ENCODE measurements around the gene DISP3.

The DISP3 gene

DNA sequence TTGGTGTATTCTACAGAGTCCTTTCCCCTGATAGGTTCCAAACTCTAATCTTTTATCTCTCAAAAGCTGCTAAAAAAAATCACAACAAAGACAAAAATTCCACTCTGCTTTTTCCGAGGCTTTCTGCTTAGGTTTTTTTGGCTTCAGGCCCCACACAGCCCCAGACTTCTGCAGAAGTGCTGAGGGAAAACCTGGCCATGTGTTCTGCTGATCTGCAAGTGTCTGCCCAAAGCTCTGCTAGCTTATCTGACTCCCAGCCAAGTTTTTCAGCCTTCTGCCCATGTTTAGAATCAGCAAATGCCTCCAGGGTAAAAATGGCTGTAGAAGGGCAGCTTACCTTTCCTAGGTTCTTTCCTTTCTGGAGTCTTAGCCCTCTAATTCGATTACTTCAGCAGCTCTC, 28.4 kb downstream of the DISP3 start:
- DNase-seq (ENCODE audit: low read depth in 4 of 4, low spot score in 1 of 4), result no peak

DNA sequence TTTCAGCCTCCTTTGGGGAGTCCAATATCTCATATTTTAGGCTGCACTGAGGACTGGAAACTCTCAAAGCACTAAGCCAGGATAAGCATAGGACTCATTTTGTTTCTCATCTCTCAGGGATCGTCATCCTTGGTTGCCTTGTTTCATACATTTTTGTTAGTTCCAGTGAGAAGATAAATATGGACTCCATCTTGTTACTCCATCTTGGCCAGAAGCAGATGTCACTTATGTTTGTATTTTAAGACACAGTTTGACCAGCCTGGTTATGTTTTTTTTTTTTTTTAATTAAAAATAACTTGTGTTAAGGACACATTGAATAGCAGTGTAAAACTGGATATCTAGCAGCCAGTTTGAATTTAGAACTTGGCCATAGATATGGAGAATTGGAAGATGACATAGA, 34.7 kb downstream of the DISP3 start:
- no peak for DNase-seq (ENCODE audit: low read depth in 4 of 4, low spot score in 1 of 4)

DNA sequence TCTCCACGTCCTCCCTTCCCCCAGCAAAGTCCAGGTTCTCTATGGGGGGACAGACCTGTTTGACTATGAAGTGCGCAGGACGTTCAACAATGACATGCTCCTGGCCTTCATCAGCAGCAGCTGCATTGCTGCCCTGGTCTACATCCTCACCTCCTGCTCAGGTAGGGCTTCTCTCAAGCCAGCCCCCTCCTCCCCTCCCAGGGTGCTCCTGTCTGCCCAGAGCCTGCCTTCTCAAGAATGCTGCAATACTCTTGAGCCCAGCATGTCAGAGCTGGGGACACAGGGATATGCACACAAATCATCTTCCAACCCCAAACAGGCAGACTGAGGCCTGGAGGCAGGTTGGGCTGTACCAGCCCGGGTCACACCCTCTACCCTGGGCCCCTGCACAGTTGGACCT, 35.4 kb downstream of the DISP3 start:
- DNase-seq (ENCODE audit: low read depth in 4 of 4, low spot score in 1 of 4), result no peak

DNA sequence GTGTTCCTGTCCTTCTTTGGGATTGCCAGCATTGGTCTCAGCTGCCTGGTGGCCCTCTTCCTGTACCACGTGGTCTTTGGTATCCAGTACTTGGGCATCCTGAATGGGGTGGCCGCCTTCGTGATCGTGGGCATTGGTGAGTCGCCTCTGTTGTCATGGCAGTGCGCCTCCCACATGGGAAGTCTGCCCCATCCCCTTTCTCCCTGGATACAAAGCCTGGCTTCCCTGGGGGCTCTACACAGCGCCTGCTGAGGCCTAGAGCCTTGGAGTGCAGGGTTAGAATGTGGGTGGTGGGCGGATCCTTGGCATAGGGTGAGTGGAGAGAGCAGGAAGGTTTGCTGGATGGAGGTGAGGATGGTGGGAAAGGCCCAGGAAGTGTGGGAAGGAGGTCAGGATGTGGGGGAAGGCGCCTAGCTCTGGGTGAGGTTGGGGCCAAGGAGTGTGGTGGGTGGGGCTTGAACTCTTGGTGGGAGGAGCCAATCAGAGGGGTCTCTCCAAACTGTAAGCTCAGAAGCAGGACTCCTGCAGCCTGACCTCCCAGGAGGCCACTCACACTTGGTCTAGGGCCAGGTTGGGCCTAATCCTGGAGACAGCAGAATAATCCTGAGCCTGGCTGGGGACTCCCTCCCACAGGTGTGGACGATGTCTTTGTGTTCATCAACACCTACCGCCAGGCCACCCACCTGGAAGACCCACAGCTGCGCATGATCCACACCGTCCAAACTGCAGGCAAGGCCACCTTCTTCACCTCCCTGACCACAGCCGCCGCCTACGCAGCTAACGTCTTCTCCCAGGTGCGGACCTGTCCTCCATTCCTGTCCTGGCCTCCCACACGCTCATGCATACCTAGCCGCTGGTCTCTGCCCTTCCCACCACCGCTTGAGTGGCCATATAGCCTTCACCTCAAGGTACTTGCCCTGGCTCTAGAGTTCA, 36.7 kb downstream of the DISP3 start:
- DNase-seq (ENCODE audit: low read depth in 4 of 4, low spot score in 1 of 4), result no peak

GRCh38 chr1:11516961-11517635, 38.1 kb downstream of the DISP3 start:
- DNase-seq (ENCODE audit: low read depth in 4 of 4, low spot score in 1 of 4), result no peak

DNA sequence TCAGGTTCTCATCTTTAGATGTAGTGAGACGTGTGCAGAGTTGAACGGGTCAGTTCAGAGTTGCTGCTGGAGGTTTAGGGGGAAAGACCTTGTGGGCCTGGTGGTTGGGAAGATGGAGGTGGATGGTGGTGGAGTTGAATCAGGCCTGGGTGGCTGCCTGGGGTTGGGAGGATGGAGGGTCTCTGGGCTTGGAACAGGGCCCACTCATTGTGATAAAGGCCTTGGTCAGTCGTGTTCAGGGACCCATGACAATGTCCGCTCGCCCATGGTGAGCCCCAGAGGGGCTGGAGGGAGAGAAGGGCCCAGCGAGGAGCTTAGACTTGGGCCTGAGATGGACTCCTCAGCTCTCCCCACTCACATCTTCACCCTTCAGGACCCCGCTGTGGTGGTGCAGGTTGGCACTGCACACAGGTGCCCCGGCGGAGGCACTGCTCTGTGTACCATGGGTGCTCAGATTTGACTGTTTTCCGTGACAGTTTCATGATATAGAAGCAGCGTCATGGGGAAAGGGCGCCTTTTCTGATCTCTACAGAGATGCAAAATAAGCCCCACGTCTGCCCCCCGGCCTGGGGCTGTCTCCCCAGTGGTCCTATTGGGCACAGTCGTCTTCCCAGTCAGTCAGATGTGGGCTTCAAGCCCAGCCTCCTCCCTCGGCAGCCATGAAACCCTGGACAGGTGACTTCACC, 39.2 kb downstream of the DISP3 start:
- no peak for DNase-seq (ENCODE audit: low read depth in 4 of 4, low spot score in 1 of 4)

GRCh38 chr1:11518791-11519628, 40.1 kb downstream of the DISP3 start:
- DNase-seq (ENCODE audit: low read depth in 4 of 4, low spot score in 1 of 4), result no peak

DNA sequence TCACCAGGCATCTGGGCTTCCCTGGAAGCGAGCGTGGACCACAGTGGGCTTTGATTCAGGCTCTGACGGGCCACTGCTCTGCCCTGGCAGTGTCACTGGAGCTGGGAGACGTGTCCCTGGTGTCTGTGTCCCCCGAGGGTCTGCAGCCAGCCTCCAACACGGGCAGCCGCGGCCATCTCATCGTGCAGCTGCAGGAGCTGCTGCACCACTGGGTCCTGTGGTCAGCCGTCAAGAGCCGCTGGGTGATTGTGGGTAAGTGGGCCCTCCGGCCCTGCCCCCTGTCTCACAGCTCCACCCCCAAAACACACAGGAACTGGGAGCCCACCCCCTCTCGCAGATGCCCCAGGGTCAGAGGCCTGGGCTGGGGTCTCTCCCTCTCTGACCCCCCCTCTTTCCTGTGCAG, 40.7 kb downstream of the DISP3 start:
- DNase-seq (ENCODE audit: low read depth in 4 of 4, low spot score in 1 of 4), result no peak

DNA sequence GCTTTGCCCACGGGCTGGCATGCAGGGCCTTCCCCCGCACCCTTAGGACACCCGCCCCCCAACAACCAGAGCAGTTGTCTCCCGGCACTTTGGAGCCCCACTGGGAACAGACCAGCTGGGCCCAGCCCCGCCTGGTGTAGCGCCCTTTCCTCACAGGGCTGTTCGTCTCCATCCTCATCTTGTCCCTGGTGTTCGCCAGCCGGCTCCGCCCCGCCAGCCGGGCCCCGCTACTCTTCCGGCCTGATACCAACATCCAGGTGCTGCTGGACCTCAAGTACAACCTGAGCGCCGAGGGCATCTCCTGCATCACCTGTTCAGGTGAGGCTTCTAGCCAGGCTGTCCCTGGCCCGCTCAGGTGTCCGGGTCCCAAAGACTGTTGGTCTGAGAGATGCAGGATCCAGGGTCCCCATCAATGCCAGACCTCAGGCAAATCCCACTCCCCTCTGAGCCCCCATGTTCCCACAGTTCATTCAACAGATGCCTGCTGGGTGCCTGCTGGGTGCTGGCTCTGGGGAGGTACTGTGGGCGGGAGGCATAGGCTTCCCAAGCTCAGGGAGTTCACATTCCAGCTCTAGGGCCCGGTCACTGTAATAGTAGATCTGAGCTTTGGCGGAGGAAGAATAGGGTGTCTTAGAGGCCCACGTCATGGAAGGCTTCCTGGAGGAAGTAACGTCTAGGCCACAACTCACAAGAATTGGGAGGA, 41.7 kb downstream of the DISP3 start:
- DNase-seq (ENCODE audit: low read depth in 4 of 4, low spot score in 1 of 4), result no peak

GRCh38 chr1:11521582-11522399, 42.8 kb downstream of the DISP3 start:
- no peak for DNase-seq (ENCODE audit: low read depth in 4 of 4, low spot score in 1 of 4)

DNA sequence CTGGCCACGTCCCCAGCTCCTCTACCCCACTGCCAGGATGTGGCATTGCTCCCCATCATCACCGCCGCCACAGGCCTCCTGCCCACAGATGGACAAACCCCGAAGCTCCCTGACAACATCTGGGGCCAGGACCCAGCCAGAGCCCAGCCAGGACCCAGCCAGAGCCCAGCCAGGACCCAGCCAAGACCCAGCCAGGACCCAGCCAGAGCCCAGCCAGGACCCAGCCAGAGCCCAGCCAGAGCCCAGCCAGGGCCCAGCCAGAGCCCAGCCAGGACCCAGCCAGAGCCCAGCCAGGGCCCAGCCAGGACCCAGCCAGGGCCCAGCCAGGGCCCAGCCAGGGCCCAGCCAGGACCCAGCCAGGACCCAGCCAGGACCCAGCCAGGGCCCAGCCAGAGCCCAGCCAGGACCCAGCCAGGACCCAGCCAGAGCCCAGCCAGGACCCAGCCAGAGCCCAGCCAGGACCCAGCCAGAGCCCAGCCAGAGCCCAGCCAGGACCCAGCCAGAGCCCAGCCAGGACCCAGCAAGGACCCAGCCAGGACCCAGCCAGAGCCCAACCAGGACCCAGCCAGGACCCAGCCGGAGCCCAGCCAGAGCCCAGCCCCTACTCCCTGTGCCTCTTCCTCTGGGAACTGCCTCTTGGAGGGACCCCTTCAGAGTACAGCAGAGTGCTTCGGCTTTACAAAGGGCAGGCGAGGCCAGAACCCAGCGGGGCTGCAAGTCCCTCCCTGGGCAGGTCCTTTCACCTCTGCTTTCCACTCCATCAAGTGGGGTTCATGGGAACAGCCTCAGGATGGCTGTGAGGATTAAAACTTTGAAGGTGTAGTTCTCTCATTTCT, 43.7 kb downstream of the DISP3 start:
- DNase-seq (ENCODE audit: low read depth in 4 of 4, low spot score in 1 of 4), result no peak

- no peak for DNase-seq (ENCODE audit: low read depth in 4 of 4, low spot score in 1 of 4)
Measured at GRCh38 chr1:11523261-11523660, 44.3 kb downstream of the DISP3 start.

DNA sequence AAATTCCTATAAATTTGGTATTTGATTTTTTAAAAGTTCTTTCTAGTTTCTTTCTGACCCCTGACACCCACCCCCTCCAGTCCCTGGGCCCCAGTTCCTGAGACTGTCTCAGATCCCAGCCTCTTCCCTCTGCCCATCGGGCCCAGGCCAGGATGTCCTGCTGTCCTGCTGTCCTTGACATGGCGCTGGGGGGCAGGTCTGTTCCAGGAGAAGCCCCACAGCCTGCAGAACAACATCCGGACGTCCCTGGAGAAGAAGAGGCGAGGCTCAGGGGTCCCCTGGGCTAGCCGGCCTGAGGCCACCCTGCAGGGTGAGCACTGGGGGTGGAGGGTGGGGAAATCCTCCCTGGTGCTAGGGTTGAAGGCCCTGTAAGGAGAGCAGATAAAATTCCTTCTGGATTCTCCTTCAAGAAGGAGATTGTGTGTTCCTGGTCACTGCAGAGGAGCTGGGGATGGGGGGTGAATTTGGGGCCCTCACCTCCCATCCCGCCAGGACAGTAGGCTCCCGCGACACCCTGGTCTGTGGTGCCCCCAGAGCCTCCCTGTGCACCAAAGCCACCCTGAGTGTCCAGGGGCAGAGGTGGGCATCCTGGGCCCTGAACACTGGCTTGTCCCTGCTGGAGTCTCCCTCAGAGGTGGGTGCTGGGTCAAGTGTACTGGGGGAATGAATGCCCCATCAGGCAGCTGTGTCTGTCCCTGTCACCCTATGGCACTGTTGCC, 45.0 kb downstream of the DISP3 start:
- DNase-seq (ENCODE audit: low read depth in 4 of 4, low spot score in 1 of 4), result no peak

- DNase-seq (ENCODE audit: low read depth in 4 of 4, low spot score in 1 of 4), result no peak
Measured at GRCh38 chr1:11524465-11525150, 45.7 kb downstream of the DISP3 start.

DNA sequence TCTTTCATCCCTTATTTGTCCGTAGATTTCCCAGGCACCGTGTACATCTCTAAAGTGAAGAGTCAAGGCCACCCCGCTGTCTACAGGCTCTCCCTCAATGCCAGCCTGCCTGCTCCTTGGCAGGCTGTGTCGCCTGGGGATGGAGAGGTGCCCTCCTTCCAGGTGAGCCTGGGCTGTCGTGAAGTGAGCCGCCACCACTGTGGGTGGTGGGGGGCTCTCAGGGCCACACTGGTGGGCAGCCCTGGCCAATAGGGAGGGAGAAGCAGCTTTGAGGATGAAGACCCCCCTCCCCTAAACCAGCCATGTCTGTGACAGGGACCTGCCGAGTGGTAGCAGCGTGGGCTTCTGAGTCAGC, 46.2 kb downstream of the DISP3 start:
- DNase-seq (ENCODE audit: low read depth in 4 of 4, low spot score in 1 of 4), result no peak

DNA sequence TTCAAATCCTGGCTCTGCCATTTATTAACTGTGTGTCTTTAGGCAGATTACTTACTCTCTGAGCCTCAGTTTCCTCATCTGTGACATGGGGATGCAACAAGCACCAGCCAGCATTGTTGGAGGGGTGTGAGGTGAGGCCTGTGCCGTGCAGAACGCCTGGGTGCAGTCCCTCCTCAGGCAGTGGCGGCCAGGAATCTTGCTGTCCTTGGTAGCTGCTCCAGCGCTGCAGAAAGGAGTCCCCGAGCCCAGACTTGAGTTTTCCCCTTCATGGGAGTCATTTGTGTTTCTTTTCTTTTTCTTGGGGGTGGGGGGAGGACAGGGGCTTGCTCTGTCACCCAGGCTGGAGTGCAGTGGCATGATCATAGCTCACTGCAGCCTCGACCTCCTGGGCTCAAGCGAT, 46.6 kb downstream of the DISP3 start:
- DNase-seq (ENCODE audit: low read depth in 4 of 4, low spot score in 1 of 4), result no peak

- no peak for DNase-seq (ENCODE audit: low read depth in 4 of 4, low spot score in 1 of 4)
Measured at GRCh38 chr1:11526071-11526895, 47.3 kb downstream of the DISP3 start.

All from stimulated activated CD4-positive, alpha-beta T cell treated with anti-CD3 and anti-CD28 coated beads, Interleukin-1b, Interleukin-23, amount 100 ng/mL, for 24 hours (primary cell).